Measurements from ENCODE around the gene LAMC2. TPM values are rescaled to one million over a fixed set of nuclear protein-coding genes. Genes with fewer than 3 reads are reported as not detected.
"Not testable (repeated sequence)": the region's sequence is repeated elsewhere in the genome, so short reads cannot be mapped to it uniquely, and the experiment has no call there.

LAMC2 gene
- total RNA-seq, 1 donor from 2014 or later: 24.5 TPM

GRCh38 chr1:183238071-183238470 is 52.0 kb downstream of the LAMC2 start:
- DNase-seq (ENCODE audit: low spot score): no peak

GRCh38 chr1:183239220-183239742 is 53.2 kb downstream of the LAMC2 start:
- DNase-seq (ENCODE audit: low spot score): no peak

- no peak for DNase-seq (ENCODE audit: low spot score)
These were observed 53.9 kb downstream of the LAMC2 start for GRCh38 chr1:183239793-183240525.

- DNase-seq (ENCODE audit: low spot score): no peak
These were observed 54.4 kb downstream of the LAMC2 start for GRCh38 chr1:183240526-183240825.

- not testable (repeated sequence) for DNase-seq (ENCODE audit: low spot score)
These were observed 54.8 kb downstream of the LAMC2 start for GRCh38 chr1:183240853-183241252.

- DNase-seq (ENCODE audit: low spot score): no peak
These were observed 55.4 kb downstream of the LAMC2 start for GRCh38 chr1:183241471-183241870.

- DNase-seq (ENCODE audit: low spot score): no peak
These were observed 56.5 kb downstream of the LAMC2 start for GRCh38 chr1:183242556-183242955.

GRCh38 chr1:183243161-183244050 is 57.3 kb downstream of the LAMC2 start:
- peak; percentile 18 for DNase-seq (ENCODE audit: low spot score)

- DNase-seq (ENCODE audit: low spot score): peak; percentile 34
These were observed 58.4 kb downstream of the LAMC2 start for GRCh38 chr1:183244466-183244865.

- DNase-seq (ENCODE audit: low spot score): no peak
These were observed 59.3 kb downstream of the LAMC2 start for GRCh38 chr1:183245357-183245756.

GRCh38 chr1:183246436-183246835 is 60.4 kb downstream of the LAMC2 start:
- DNase-seq (ENCODE audit: low spot score): no peak

GRCh38 chr1:183247066-183247465 is 61.0 kb downstream of the LAMC2 start:
- no peak for DNase-seq (ENCODE audit: low spot score)

GRCh38 chr1:183247484-183247883 is 61.4 kb downstream of the LAMC2 start:
- DNase-seq (ENCODE audit: low spot score): no peak

- no peak for DNase-seq (ENCODE audit: low spot score)
These were observed 61.9 kb downstream of the LAMC2 start for GRCh38 chr1:183247931-183248330.

GRCh38 chr1:183248989-183249691 is 63.1 kb downstream of the LAMC2 start:
- DNase-seq (ENCODE audit: low spot score): no peak

GRCh38 chr1:183249941-183250452 is 63.9 kb downstream of the LAMC2 start:
- DNase-seq (ENCODE audit: low spot score): no peak

GRCh38 chr1:183251101-183251958 is 65.3 kb downstream of the LAMC2 start:
- DNase-seq (ENCODE audit: low spot score): no peak

GRCh38 chr1:183251959-183252450 is 65.9 kb downstream of the LAMC2 start:
- no peak for DNase-seq (ENCODE audit: low spot score)

- DNase-seq (ENCODE audit: low spot score): no peak
These were observed 69.0 kb downstream of the LAMC2 start for GRCh38 chr1:183255073-183255472.

- no peak for DNase-seq (ENCODE audit: low spot score)
These were observed 73.9 kb downstream of the LAMC2 start for GRCh38 chr1:183259924-183260323.

All from mucosa of gallbladder (tissue), 1 donor.